GM21423 (cell line): ENCODE results near the gene NMT1.

Experiments
- ATAC-seq: cut with Tn5 transposase; IDR thresholded peaks from one replicate; pipeline ENCODE4 v1.9.1; 2021; ENCODE audit warnings: mild to moderate bottlenecking, moderate library complexity; ENCODE audit not compliant: unreplicated experiment

The NMT1 gene

GRCh38 chr17:45132572-45133463 lies 71.7 kb downstream of the NMT1 start:
- no peak for ATAC-seq

DNA sequence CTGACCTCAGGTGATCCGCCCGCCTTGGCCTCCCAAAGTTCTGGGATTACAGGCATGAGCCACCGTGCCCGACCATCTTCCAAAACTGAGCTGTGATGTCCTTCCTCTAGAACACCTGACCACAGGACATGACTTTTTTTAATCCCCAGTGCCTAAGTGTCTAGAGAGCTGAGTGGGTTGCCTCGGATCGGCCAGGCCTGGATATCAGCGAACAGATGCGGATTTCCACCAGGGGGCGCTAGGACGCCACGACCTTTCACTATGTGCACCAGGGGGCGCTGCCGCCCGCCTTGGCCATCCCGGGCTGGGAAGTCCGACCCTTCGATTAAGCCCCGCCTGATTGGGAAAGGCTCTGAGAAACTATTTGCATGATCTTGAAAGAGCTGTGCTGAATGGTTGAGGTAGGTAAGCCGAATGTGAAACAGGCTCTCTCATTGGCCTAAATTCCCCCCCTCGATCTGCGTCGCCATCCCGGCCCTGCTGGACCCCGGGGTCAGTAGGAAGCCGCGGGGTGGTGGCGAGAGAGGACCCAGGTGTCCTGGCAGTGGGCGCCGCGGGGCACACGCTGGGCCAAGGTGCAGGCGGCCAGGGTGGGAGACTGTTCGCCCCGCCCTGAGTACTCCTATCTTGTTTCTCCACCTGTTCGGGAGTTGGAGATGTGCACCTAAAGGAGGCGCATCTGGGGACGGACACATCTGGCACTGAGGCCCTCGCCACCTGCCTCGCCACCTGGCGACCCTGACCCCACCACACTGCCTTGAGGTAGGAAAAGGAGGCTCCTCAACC lies 74.3 kb downstream of the NMT1 start, which contains the start of gene ACBD4:
Gene ACBD4 (plus strand): TSS at position 496 of the 786 bp plus-strand sequence. CDS start 458 bp downstream, outside the sequence.
- ATAC-seq = peak; percentile 75

- no peak for ATAC-seq
Measured at GRCh38 chr17:45135978-45136791, 75.1 kb downstream of the NMT1 start.

- no peak for ATAC-seq
Measured at GRCh38 chr17:45136846-45137560, 75.9 kb downstream of the NMT1 start.

- ATAC-seq = no peak
Measured at GRCh38 chr17:45137561-45138305, 76.6 kb downstream of the NMT1 start.

DNA sequence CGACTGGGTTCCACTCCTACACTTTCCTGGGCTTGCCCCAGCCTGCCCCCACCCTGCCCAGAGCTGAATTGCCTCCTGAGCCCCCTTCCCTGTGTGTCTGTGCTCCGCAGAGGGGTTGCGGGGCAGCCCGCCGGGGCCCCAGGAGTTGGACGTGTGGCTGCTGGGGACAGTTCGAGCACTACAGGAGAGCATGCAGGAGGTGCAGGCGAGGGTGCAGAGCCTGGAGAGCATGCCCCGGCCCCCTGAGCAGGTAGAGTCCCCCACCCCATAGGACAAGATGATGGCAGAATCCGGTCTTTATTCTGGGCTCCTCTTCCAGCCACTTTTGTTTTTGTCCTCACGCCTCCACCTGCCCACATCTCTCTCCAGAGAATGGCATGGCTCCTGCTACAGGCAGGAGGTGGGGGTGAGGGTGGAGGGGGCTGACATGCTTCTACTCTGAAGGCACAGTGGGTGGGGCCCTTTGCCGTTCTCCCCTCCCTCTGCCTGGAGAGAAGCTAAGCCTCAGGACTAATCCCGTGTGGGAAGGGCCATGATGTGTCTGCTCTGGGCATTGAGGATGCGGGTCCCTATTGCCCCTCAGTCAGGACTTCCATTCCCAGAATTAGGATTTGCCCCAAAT lies 77.9 kb downstream of the NMT1 start:
- no peak for ATAC-seq

- no peak for ATAC-seq
Measured at GRCh38 chr17:45139533-45139920, 78.4 kb downstream of the NMT1 start.

DNA sequence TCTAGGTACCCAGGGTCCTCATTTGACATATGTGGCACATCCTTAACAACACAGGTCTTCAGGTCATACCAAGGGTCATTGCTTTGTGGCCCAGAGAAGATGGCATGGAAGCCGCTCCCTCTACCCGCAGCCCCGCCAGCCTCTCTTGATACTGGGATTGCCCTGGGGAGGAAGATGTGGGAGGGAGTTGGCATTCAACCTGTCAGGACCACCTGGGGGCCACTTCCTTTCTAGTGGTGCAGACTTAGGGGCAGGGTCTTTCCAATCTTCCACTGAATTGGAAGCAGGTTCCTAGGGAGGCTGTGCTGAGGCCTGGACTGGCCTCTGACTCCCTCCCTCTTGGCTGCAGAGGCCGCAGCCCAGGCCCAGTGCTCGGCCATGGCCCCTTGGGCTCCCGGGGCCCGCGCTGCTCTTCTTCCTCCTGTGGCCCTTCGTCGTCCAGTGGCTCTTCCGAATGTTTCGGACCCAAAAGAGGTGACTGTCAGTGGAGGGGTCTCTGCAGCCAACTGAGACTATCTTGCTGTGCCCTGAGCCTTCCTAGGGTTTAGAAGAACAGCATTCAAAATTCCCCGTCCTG lies 82.1 kb downstream of the NMT1 start:
- no peak for ATAC-seq

DNA sequence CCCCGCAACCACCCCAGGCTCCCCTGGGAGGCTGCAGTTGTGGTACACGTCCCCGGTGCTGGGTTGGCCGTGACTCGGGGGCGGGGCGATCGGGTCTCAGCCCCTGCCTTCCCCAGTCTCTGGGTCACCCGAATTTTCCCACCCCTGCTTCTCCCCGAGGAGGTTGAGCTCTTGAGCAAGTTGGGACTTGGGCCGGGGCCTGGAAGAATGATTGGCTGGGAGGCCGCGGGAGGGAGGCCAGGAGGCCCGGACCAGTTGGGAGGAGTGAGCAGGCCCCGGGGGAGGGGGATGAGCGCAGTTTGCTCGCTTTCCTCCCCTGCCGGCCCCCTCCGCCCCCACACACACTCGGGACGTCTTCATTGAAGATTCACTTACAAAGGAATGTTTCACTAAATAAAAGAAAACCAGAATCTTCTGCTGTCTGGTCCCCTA lies 82.7 kb downstream of the NMT1 start:
- ATAC-seq = no peak

DNA sequence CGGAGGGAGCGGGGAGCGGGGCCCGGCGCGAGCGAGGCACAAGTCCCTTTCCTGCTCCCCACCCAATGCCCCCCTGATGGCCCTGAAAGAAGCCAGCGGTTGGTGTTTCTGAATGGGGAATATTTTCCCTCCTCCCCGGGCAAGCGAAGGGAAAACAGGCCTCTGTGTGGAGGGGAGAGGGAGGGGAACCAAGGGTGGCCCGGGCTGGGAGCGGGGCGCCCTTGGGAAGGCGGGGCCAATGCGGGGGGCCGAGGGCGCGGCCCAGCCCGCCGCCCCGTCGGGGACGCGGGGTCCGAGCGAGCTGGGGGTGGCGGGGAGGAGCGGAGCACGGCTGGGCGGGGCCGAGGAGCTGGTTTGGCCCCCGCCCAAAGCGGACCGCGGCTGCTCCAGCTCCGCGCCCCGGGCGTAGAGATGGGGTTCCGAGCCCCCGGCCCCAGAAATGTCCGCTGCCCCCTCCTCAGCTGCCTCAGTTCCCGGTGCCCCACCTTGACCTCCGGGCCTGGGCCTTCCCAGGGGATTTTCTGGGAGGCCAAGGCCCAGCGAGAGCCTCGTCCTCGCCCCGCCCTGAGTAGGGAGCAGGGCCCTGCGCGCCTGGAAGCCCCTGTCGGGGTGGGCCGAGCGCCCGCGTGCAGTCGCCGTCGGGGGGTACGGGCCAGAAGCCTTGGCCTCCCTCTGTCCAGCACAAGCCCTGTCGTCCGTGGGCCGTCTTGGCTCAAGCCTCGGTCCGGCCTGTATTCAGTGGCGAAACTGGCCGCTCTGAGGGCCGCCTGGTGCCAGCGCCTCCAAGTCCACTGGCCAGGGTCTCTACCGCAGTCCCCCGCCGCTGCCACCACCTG lies 83.3 kb downstream of the NMT1 start:
- no peak for ATAC-seq

DNA sequence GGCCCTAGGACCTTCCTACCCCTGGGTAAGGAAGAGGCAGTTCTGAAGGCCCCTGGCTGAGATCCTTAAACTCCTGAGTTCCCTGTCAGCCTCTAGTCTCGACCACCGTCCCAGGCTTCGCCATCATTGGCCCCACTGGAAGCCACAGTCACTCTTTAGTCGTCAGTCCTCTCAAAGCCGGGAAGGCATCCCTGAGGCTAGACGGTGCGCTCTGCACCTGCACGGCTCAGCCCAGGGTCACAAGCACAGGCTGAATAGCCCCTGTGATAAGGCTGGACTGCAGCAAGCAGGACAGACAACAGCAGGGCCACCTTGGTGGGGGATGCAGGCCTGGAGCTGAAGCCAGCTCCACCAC lies 83.9 kb downstream of the NMT1 start:
- no peak for ATAC-seq

DNA sequence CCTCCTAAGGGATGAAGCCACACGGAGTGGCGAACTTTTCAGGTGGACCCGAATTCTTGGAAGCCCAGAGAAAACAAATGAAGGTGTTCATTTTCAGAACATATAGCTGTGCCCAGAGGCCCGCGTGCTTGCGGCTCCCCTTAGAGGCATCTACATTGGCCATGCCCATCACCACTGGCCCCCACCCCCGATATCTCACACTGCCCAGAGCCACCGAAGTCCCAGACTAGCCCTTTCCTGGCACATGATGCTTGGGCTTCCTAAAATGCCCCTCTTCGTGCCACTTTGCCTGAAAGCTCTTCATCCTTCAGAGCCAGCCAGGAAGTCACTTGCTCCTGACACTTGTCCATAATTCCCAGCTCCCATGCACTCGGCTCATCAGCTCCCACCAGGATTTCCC lies 85.0 kb downstream of the NMT1 start:
- no peak for ATAC-seq

- no peak for ATAC-seq
Measured at GRCh38 chr17:45146592-45146889, 85.4 kb downstream of the NMT1 start.

DNA sequence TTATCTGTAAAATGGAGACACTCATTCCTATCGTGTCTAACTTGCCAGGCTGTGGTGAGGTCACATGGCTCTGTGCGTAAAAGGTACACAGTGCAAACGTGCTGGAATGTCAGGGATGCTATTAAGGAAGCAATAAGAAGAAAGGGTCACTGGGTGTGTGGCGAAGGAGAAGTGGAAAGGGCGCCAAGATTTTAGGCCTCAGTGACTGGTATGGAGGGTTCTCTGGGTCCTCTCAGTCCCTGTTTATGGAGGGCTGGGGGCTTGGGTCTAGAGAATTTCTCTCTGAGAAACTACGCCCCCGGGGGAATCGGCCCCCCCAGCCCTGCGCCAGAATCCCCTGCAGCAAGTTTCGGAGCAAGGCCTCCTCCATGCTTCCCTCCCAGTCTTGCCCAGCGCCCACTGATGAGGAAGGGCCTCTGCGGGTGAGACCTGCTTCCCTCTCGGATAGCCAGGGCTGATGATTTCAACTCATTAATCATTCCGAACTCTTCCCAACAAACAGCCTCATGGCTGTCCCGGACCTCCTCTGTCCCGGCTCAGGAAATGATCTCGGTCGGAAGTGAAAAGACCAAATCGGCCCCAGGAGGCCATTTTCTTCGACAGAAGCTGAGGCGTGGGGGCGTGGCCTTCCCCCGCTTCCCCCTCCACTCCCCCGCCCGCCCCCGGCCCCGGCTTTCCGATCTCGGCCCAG lies 85.9 kb downstream of the NMT1 start:
- ATAC-seq = no peak

DNA sequence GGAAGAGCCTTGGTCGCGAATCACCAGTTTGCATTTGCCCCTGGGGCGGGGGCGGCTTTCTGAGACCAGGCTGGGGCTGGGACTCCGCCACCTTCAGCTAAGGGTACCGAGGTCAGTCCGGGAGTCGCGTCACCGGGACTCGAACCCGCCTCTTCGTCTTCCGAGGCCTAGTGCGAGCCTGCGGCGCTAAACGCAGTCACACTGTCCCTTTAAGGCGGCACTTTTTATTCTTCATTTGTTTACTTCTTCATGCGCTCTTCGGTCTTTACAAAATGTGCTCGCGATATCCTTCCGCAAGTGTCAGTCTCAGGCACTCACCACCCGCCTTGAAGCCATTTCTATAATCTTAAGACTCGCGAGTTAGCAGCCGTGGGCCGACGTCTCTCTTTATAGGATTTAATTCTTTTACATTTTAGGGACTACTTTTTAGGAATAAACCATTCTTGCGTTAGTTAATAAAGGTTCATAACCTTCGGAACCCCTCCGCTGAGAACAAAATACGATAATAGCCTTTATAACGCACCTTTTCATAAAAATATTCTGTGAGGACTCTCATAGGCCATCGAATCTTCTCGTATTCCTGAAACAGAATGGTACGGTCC lies 86.6 kb downstream of the NMT1 start:
- no peak for ATAC-seq

DNA sequence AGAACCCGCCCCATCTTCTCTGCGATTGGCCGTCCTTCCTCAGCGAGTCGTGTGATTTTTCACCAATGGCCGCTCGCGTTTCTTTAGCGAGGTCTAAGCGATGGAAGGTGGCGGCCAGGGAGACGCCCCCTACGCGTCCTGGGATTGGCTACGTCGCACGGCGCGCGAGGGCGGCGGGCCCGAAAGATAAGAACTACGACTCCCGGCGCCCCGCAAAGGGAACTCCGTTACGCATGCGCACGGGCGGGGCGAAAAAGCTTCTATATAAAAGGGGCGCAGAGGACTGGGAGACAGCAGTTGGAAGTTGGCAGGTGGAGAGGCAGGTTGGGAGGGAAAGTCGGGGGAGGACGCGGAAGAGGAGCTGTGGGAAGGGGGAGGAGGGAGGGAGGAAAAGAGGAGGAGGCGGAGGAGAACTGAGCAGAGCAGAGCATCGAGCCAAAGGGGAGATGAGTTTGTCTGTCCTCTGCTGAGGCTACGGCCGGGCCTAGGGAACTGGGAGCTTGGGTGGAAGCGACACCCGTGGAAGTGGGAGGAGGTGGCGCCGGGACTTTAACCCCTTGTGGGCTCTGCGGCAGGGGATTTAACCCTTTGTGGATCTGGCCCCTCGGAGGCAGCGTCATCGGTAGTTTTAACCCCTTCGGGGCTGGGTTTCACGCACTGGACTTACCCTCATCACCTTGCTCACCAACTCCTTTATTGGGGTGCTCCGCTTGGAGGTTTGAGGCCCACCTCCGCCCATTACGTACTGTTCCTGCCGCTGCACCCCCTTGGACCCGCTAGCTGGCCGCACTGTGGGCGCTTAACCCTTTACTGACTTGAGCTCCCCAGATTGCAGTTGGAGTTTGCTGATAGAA lies 87.3 kb downstream of the NMT1 start, which contains the start of gene HEXIM1:
Gene HEXIM1 (plus strand): TSS at position 293 of the 854 bp plus-strand sequence. CDS start 716 bp downstream, outside the sequence.
- peak; percentile 65 for ATAC-seq
